ENCODE measurements around the gene VIM. TPM values are rescaled to one million over a fixed set of nuclear protein-coding genes. Genes with fewer than 3 reads are reported as not detected.

VIM gene
- total RNA-seq, result 1,000 to 10,000 TPM in 1 of 2 donors, 100 to 1,000 TPM in 1; 293 to 1,683 TPM

DNA sequence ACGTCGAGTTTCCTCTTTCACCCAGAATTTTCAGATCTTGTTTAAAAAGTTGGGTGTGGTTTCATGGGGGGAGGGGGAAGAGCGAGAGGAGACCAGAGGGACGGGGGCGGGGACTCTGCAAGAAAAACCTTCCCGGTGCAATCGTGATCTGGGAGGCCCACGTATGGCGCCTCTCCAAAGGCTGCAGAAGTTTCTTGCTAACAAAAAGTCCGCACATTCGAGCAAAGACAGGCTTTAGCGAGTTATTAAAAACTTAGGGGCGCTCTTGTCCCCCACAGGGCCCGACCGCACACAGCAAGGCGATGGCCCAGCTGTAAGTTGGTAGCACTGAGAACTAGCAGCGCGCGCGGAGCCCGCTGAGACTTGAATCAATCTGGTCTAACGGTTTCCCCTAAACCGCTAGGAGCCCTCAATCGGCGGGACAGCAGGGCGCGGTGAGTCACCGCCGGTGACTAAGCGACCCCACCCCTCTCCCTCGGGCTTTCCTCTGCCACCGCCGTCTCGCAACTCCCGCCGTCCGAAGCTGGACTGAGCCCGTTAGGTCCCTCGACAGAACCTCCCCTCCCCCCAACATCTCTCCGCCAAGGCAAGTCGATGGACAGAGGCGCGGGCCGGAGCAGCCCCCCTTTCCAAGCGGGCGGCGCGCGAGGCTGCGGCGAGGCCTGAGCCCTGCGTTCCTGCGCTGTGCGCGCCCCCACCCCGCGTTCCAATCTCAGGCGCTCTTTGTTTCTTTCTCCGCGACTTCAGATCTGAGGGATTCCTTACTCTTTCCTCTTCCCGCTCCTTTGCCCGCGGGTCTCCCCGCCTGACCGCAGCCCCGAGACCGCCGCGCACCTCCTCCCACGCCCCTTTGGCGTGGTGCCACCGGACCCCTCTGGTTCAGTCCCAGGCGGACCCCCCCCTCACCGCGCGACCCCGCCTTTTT is at the start of gene VIM:
VIM (plus strand) TSS at position 151 of the 925 bp plus-strand sequence. CDS start 1,182 bp downstream, outside the sequence.
- no peaks in the 10 kb centered on the region for H3K9me3 ChIP-seq
- peak within 1 kb of the TSS; percentile 85 for H3K27ac ChIP-seq
- H3K4me1 ChIP-seq (replicated peaks), result no peaks in the 10 kb centered on the region
- no peaks in the 10 kb centered on the region for H3K27me3 ChIP-seq (replicated peaks; ENCODE audit: insufficient read depth)
- peaks cover 0 to 5% of the 10 kb centered on the region in 2 donors for H3K36me3 ChIP-seq
- intact Hi-C loops (cut with DNase I), result loop anchor here (1.0 kb wide), 1 partner anchor 27 kb away; the partner anchor contains the start of gene TRDMT1
- WGBS, result under 1% methylated on average over 77 of the region's 77 CpGs
- peak; percentile 46 for DNase-seq (ENCODE audit: low spot score)
- peak within 1 kb of the TSS; percentile 60 for H3K4me3 ChIP-seq
- TF ChIP-seq POLR2A (IDR thresholded peaks at IDR 0.05) (no peak), POLR2AphosphoS5 (IDR thresholded peaks at IDR 0.05) (peak; percentile 22)
- TF ChIP-seq, protein P1, sequence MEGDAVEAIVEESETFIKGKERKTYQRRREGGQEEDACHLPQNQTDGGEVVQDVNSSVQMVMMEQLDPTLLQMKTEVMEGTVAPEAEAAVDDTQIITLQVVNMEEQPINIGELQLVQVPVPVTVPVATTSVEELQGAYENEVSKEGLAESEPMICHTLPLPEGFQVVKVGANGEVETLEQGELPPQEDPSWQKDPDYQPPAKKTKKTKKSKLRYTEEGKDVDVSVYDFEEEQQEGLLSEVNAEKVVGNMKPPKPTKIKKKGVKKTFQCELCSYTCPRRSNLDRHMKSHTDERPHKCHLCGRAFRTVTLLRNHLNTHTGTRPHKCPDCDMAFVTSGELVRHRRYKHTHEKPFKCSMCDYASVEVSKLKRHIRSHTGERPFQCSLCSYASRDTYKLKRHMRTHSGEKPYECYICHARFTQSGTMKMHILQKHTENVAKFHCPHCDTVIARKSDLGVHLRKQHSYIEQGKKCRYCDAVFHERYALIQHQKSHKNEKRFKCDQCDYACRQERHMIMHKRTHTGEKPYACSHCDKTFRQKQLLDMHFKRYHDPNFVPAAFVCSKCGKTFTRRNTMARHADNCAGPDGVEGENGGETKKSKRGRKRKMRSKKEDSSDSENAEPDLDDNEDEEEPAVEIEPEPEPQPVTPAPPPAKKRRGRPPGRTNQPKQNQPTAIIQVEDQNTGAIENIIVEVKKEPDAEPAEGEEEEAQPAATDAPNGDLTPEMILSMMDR (IDR thresholded peaks at IDR 0.05), result peak in 2 of 4 experiments; percentile 8 to 13

DNA sequence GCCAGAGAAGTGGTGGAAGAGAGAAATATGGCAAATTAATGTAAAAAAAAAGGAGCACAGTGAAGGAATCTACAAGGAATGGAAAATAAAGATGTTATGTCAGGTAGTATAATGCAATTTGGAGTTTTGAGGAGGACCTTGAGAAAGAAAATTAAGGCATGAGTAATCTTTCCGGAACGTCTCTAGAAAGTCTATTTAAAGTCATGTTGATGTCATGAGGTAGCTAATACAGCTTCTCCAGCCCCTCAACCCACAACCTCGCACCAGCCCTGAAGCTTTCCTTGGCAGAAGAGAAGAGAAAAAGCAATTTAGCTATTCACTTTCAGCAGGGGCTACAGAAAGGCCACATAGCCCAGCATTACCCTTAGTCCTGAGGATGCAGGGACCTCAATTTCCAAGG is 49.0 kb upstream of the VIM start:
- no peak for DNase-seq (ENCODE audit: low spot score)
- Histone ChIP-seq H3K4me1 (replicated peaks) (no peaks in the 10 kb centered on the region), H3K27me3 (replicated peaks; ENCODE audit: insufficient read depth) (no peaks in the 10 kb centered on the region), H3K4me3 (no peak overlapping the region), H3K27ac (no peak overlapping the region), H3K36me3 (no peaks in the 10 kb centered on the region), H3K9me3 (no peaks in the 10 kb centered on the region)
- intact Hi-C loops (cut with DNase I), result no loop called here
- TF ChIP-seq POLR2AphosphoS5 (IDR thresholded peaks at IDR 0.05), result no peak
- TF ChIP-seq, protein P1 (IDR thresholded peaks at IDR 0.05), result no peak
- TF ChIP-seq POLR2A (IDR thresholded peaks at IDR 0.05), result no peak
- WGBS, result 93% methylated on average over 3 of the region's 3 CpGs

DNA sequence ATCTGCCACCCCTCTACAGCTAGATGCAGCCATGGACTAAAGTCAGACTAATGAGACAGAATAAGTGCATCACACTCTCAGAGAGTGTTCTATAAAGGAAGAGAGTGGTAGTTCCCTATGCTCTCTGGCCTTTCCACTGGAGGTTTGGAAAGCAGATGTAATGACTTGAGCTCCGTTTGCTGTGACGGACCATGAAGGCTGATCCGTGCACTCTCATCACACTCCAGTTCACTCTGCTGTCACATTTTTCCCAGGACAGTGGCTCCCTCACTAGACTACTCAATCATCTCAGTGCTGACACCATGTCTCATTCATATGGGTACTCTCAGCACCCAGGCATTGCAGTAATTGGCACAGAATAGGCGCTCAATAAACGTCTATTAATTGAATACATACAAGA is 46.9 kb upstream of the VIM start:
- H3K4me1 ChIP-seq (replicated peaks), result no peaks in the 10 kb centered on the region
- H3K4me3 ChIP-seq, result no peak overlapping the region
- no peak overlapping the region for H3K27ac ChIP-seq
- DNase-seq (ENCODE audit: low spot score), result no peak
- WGBS, result 94% methylated on average over 5 of the region's 5 CpGs
- H3K36me3 ChIP-seq, result no peaks in the 10 kb centered on the region
- TF ChIP-seq, protein P1 (IDR thresholded peaks at IDR 0.05), result no peak
- TF ChIP-seq POLR2A (IDR thresholded peaks at IDR 0.05), result no peak
- no peak for TF ChIP-seq POLR2AphosphoS5 (IDR thresholded peaks at IDR 0.05)
- no peaks in the 10 kb centered on the region for H3K27me3 ChIP-seq (replicated peaks; ENCODE audit: insufficient read depth)
- no peaks in the 10 kb centered on the region for H3K9me3 ChIP-seq
- intact Hi-C loops (cut with DNase I), result no loop called here

DNA sequence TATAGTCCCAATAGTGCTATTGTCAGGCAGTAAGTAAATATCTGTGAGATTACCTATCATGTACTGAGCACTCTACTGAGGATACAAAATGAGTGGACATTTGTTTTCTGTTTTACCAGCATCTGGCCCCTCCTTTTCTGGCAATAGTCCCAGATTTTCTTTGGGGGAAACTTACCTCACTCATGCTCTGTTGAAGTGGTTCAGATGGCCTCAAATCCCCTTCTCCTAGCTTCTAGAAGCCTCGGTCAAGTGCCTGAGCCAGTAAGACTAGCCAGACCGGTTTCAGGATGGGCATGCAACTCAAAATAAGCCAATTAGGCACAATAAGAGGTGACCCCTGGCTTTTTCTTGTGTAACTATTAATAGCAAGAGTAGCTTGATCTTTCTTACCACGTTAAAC is 46.3 kb upstream of the VIM start:
- 59% methylated on average over 3 of the region's 3 CpGs for WGBS
- Histone ChIP-seq H3K4me3 (no peak overlapping the region), H3K36me3 (no peaks in the 10 kb centered on the region), H3K27ac (no peak overlapping the region), H3K4me1 (replicated peaks) (no peaks in the 10 kb centered on the region), H3K9me3 (no peaks in the 10 kb centered on the region), H3K27me3 (replicated peaks; ENCODE audit: insufficient read depth) (no peaks in the 10 kb centered on the region)
- TF ChIP-seq POLR2A (IDR thresholded peaks at IDR 0.05) (no peak), POLR2AphosphoS5 (IDR thresholded peaks at IDR 0.05) (no peak)
- TF ChIP-seq, protein P1 (IDR thresholded peaks at IDR 0.05), result no peak
- intact Hi-C loops (cut with DNase I), result no loop called here
- no peak for DNase-seq (ENCODE audit: low spot score)
